Body of pancreas (tissue), 4 donors: ENCODE data around the gene C20orf202. TPM values are rescaled to one million over a fixed set of nuclear protein-coding genes. Genes with fewer than 3 reads are reported as not detected.

Experiments
- ATAC-seq: fragments of 150-250 bp; one replicate; pipeline ENCODE4 v1.9.1; 2016
- DNase-seq, 4 donors: peaks; one replicate each; pipeline ENCODE4 v3.0.0-alpha.2; 2019
- H3K27ac ChIP-seq, 4 donors: fragments of 200-600 bp; sonication (generic); 1 replicate in 3 of 4; 2 replicates in 1 of 4; pipeline versions ENCODE4 v1.5.1 to v1.6.1; 2016 to 2019; ENCODE audit warnings: mild to moderate bottlenecking in 1 of 4, mixed read lengths in 1 of 4, moderate library complexity in 1 of 4
- H3K27me3 ChIP-seq, 2 donors: fragments of 200-600 bp; sonication (generic); one replicate each; pipeline ENCODE4 v1.6.0; 2016; ENCODE audit warnings: mild to moderate bottlenecking in 1 of 2
- H3K36me3 ChIP-seq, 2 donors: fragments of 200-600 bp; sonication (generic); replicated peaks in 1 of 2; 2 replicates each; pipeline ENCODE4 v1.5.1; 2016; ENCODE audit warnings: low read depth in 2 of 2; ENCODE audit not compliant: insufficient read depth in 1 of 2
- H3K4me1 ChIP-seq: fragments of 200-600 bp; sonication (generic); one replicate; pipeline ENCODE4 v1.6.0; 2016
- H3K4me3 ChIP-seq, 2 donors: fragments of 200-600 bp; sonication (generic); 1 replicate in 1 of 2; 2 replicates in 1 of 2; pipeline ENCODE4 v1.5.1; 2016 to 2019
- H3K9me3 ChIP-seq, 3 donors: fragments of 200-600 bp; sonication (generic); 1 replicate in 2 of 3; 2 replicates in 1 of 3; pipeline ENCODE4 v1.5.1; 2016
- CTCF ChIP-seq, 7 experiments: fragments of 450-650 bp in 4 of 7; fragments of 200-600 bp in 3 of 7; sonication (generic) in 3 of 7; IDR thresholded peaks; one replicate each; pipeline ENCODE4 v1.5.1; 2016 to 2019; ENCODE audit warnings: antibody characterized with exemption in 7 of 7
- POLR2A ChIP-seq, 3 donors: fragments of 450-650 bp; IDR thresholded peaks; one replicate each; pipeline ENCODE4 v1.6.1; 2016; ENCODE audit warnings: antibody characterized with exemption in 3 of 3, mild to moderate bottlenecking in 2 of 3
- WGBS, 2 donors: methylation state at CpG; one replicate each; pipeline ENCODE4 v1.1.5; 2017; 5-methylcytosine and 5-hydroxymethylcytosine counted together
- intact Hi-C: fragments of 100-400 bp; cut with DNase I; formaldehyde crosslinking; loops from one replicate; pipeline ENCODE4 v1.15.1; 2023
- total RNA-seq, 2 donors: library from RNA; depleted of rRNA; stranded (reverse); fragments of >200 nt; gene quantifications; one replicate each; pipeline ENCODE4 v1.1.0, GENCODE V29; 2016

Gene C20orf202
- total RNA-seq, 2 donors from 2014 or later, result not detected

DNA sequence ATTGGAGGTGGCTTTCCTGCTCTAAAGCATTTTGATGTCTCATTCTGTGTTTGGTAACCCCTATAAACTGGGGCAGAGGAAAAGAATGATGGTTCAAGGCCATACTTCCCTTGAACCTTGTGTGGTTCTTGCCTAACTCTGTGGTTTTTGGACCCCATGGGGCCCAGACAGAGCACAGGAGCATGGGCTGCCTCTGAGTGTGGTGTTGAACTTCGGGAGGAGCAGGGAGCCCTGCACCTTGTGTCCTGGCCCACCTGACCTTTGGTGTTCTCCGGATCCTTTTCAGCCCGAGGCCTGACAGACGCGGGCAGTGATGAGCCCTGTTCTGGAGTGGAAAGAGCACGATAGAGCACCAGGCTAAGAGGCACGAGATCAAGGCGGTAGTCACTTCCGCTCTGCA is 37.3 kb upstream of the C20orf202 start:
- TF ChIP-seq POLR2A (IDR thresholded peaks at IDR 0.05) (no peak), CTCF (IDR thresholded peaks at IDR 0.05) (no peak)
- intact Hi-C loops, result no loop called here
- 86 to 97% methylated on average over 9 of the region's 9 CpGs for WGBS, 2 donors
- Histone ChIP-seq H3K27me3 (no peaks in the 10 kb centered on the region), H3K36me3 (peaks cover 0 to 45% of the 10 kb centered on the region in 2 donors), H3K27ac (no peak overlapping the region), H3K4me1 (peaks cover 10% of the 10 kb centered on the region), H3K9me3 (no peaks in the 10 kb centered on the region), H3K4me3 (no peak overlapping the region)
- no peak for ATAC-seq
- no peak for DNase-seq

GRCh38 chr20:1166948-1167720 is 36.1 kb upstream of the C20orf202 start:
- Histone ChIP-seq H3K36me3 (peaks cover 0 to 40% of the 10 kb centered on the region in 2 donors), H3K4me1 (peaks cover under 1% of the 10 kb centered on the region), H3K27me3 (no peaks in the 10 kb centered on the region), H3K9me3 (no peaks in the 10 kb centered on the region), H3K27ac (no peak overlapping the region), H3K4me3 (no peak overlapping the region)
- intact Hi-C loops, result no loop called here
- DNase-seq (no peak), ATAC-seq (no peak)
- TF ChIP-seq POLR2A (IDR thresholded peaks at IDR 0.05) (no peak), CTCF (IDR thresholded peaks at IDR 0.05) (no peak)
- 92 to 95% methylated on average over 1 of the region's 1 CpG for WGBS, 2 donors

- no peaks in the 10 kb centered on the region for H3K27me3 ChIP-seq
- ATAC-seq, result no peak
- no peak overlapping the region for H3K27ac ChIP-seq
- intact Hi-C loops, result no loop called here
- no peaks in the 10 kb centered on the region for H3K4me1 ChIP-seq
- TF ChIP-seq CTCF (IDR thresholded peaks at IDR 0.05) (no peak), POLR2A (IDR thresholded peaks at IDR 0.05) (no peak)
- DNase-seq, result no peak
- WGBS, 2 donors, result 95 to 99% methylated on average over 5 of the region's 5 CpGs
- H3K9me3 ChIP-seq, result no peaks in the 10 kb centered on the region
- no peak overlapping the region for H3K4me3 ChIP-seq
- peaks cover 0 to 28% of the 10 kb centered on the region in 2 donors for H3K36me3 ChIP-seq
Observed at GRCh38 chr20:1169224-1169623, 34.0 kb upstream of the C20orf202 start.

DNA sequence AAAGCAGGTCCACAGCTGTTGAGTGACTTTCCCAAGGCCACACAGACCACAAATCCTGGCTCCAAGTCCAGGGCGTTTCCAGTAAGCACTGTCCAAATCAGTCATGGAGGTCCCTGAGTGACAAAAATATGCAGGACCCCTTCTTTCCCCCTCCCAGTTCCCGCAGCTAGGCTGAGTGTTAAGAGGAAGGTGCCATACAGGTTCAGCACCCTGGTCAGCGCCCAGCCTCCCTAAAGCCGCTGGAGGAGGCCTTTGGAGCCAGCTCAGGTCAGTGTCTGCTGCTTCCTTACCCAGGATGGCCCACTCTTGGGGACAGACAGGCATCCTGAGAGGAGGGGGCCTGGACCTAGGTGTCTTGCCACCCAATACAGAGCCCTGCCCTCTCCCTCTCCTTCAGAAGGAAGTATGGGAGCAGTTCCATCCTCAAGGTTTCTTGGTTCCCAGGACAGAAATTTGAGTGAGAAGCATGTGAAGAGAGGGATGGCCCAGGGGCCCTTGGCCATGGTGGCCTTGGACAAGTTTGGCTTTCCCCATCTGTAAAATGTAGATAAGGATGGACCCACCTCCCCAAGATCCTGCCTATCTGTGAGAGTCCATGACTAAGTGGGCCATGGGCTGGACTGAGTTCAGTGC is 31.7 kb upstream of the C20orf202 start:
- Histone ChIP-seq H3K4me3 (no peak overlapping the region), H3K36me3 (peaks cover 0 to 5% of the 10 kb centered on the region in 2 donors), H3K9me3 (no peaks in the 10 kb centered on the region), H3K27me3 (no peaks in the 10 kb centered on the region), H3K27ac (no peak overlapping the region), H3K4me1 (no peaks in the 10 kb centered on the region)
- DNase-seq (peak in 1 of 4 donors; percentile 16), ATAC-seq (no peak)
- TF ChIP-seq CTCF (IDR thresholded peaks at IDR 0.05) (no peak), POLR2A (IDR thresholded peaks at IDR 0.05) (no peak)
- intact Hi-C loops, result no loop called here
- WGBS, 2 donors, result 64 to 79% methylated on average over 3 to 4 of the region's 4 CpGs
